ENCODE results near the gene VAV2. TPM values are rescaled to one million over a fixed set of nuclear protein-coding genes. Genes with fewer than 3 reads are reported as not detected.

VAV2 gene
- total and polyA plus RNA-seq, 5 donors from 2014 or later = 0.24 to 0.67 (median 0.37) TPM; not detected in 1

GRCh38 chr9:133798160-133798559 is 194.0 kb downstream of the VAV2 start:
- Histone ChIP-seq H3K9me3 (ENCODE audit: control insufficient read depth in 2 of 2, low read length in 2 of 2) (no peaks in the 10 kb centered on the region), H3K4me1 (ENCODE audit: control insufficient read depth, insufficient read depth, low read length, poor library complexity, severe bottlenecking) (no peaks in the 10 kb centered on the region), H3K27me3 (ENCODE audit: control insufficient read depth, insufficient read depth, low read length) (no peaks in the 10 kb centered on the region), H3K36me3 (ENCODE audit: control insufficient read depth, insufficient read depth, low read length) (no peaks in the 10 kb centered on the region), H3K27ac (ENCODE audit: insufficient read depth, low read length, poor library complexity, severe bottlenecking) (no peak overlapping the region), H3K4me3 (ENCODE audit: low read depth, low read length) (no peak overlapping the region)
- Mint-ChIP-seq H3K9me3 (no peaks in the 10 kb centered on the region), H3K4me1 (peaks cover 0 to 2% (median 0%) of the 10 kb centered on the region in 4 donors), H3K36me3 (no peaks in the 10 kb centered on the region), H3K27me3 (no peaks in the 10 kb centered on the region), H3K27ac (no peak overlapping the region), H3K4me3 (no peak overlapping the region)
- ATAC-seq (ENCODE audit: low read depth in 2 of 2) = no peak
- DNase-seq = no peak

- H3K4me1 ChIP-seq (ENCODE audit: control insufficient read depth, insufficient read depth, low read length, poor library complexity, severe bottlenecking) = peaks cover 2% of the 10 kb centered on the region
- DNase-seq (no peak), ATAC-seq (ENCODE audit: low read depth in 2 of 2) (no peak)
- H3K27me3 Mint-ChIP-seq = no peaks in the 10 kb centered on the region
- no peak overlapping the region for H3K4me3 ChIP-seq (ENCODE audit: low read depth, low read length)
- H3K9me3 ChIP-seq (ENCODE audit: control insufficient read depth in 2 of 2, low read length in 2 of 2) = no peaks in the 10 kb centered on the region
- H3K4me1 Mint-ChIP-seq = peaks cover 0 to 2% (median 0%) of the 10 kb centered on the region in 4 donors
- H3K27ac Mint-ChIP-seq = no peak overlapping the region
- H3K36me3 Mint-ChIP-seq = no peaks in the 10 kb centered on the region
- no peaks in the 10 kb centered on the region for H3K27me3 ChIP-seq (ENCODE audit: control insufficient read depth, insufficient read depth, low read length)
- no peaks in the 10 kb centered on the region for H3K9me3 Mint-ChIP-seq
- no peak overlapping the region for H3K27ac ChIP-seq (ENCODE audit: insufficient read depth, low read length, poor library complexity, severe bottlenecking)
- no peaks in the 10 kb centered on the region for H3K36me3 ChIP-seq (ENCODE audit: control insufficient read depth, insufficient read depth, low read length)
- no peak overlapping the region for H3K4me3 Mint-ChIP-seq
Observed at GRCh38 chr9:133797406-133798105, 194.6 kb downstream of the VAV2 start.

- H3K4me1 Mint-ChIP-seq = peaks cover 0 to 5% (median 2%) of the 10 kb centered on the region in 4 donors
- no peak overlapping the region for H3K27ac Mint-ChIP-seq
- DNase-seq (no peak), ATAC-seq (ENCODE audit: low read depth in 2 of 2) (no peak)
- Histone ChIP-seq H3K4me3 (ENCODE audit: low read depth, low read length) (no peak overlapping the region), H3K36me3 (ENCODE audit: control insufficient read depth, insufficient read depth, low read length) (no peaks in the 10 kb centered on the region), H3K27me3 (ENCODE audit: control insufficient read depth, insufficient read depth, low read length) (no peaks in the 10 kb centered on the region), H3K4me1 (ENCODE audit: control insufficient read depth, insufficient read depth, low read length, poor library complexity, severe bottlenecking) (peaks cover 2% of the 10 kb centered on the region), H3K27ac (ENCODE audit: insufficient read depth, low read length, poor library complexity, severe bottlenecking) (no peak overlapping the region), H3K9me3 (ENCODE audit: control insufficient read depth in 2 of 2, low read length in 2 of 2) (no peaks in the 10 kb centered on the region)
- H3K4me3 Mint-ChIP-seq = no peak overlapping the region
- no peaks in the 10 kb centered on the region for H3K36me3 Mint-ChIP-seq
- H3K27me3 Mint-ChIP-seq = no peaks in the 10 kb centered on the region
- no peaks in the 10 kb centered on the region for H3K9me3 Mint-ChIP-seq
Observed at GRCh38 chr9:133796562-133796961, 195.6 kb downstream of the VAV2 start.

GRCh38 chr9:133795049-133795448 is 197.1 kb downstream of the VAV2 start:
- peaks cover 2% of the 10 kb centered on the region for H3K4me1 ChIP-seq (ENCODE audit: control insufficient read depth, insufficient read depth, low read length, poor library complexity, severe bottlenecking)
- H3K9me3 Mint-ChIP-seq = no peaks in the 10 kb centered on the region
- H3K36me3 ChIP-seq (ENCODE audit: control insufficient read depth, insufficient read depth, low read length) = no peaks in the 10 kb centered on the region
- H3K27ac Mint-ChIP-seq = no peak overlapping the region
- no peaks in the 10 kb centered on the region for H3K36me3 Mint-ChIP-seq
- H3K27ac ChIP-seq (ENCODE audit: insufficient read depth, low read length, poor library complexity, severe bottlenecking) = no peak overlapping the region
- DNase-seq = no peak
- no peak overlapping the region for H3K4me3 ChIP-seq (ENCODE audit: low read depth, low read length)
- H3K27me3 ChIP-seq (ENCODE audit: control insufficient read depth, insufficient read depth, low read length) = no peaks in the 10 kb centered on the region
- no peak for ATAC-seq (ENCODE audit: low read depth in 2 of 2)
- H3K4me3 Mint-ChIP-seq = no peak overlapping the region
- no peaks in the 10 kb centered on the region for H3K27me3 Mint-ChIP-seq
- H3K4me1 Mint-ChIP-seq = peaks cover 0 to 5% (median 2%) of the 10 kb centered on the region in 4 donors
- H3K9me3 ChIP-seq (ENCODE audit: control insufficient read depth in 2 of 2, low read length in 2 of 2) = no peaks in the 10 kb centered on the region

- no peaks in the 10 kb centered on the region for H3K27me3 ChIP-seq (ENCODE audit: control insufficient read depth, insufficient read depth, low read length)
- H3K27ac Mint-ChIP-seq = no peak overlapping the region
- H3K4me3 Mint-ChIP-seq = no peak overlapping the region
- H3K36me3 ChIP-seq (ENCODE audit: control insufficient read depth, insufficient read depth, low read length) = no peaks in the 10 kb centered on the region
- peaks cover 2% of the 10 kb centered on the region for H3K4me1 ChIP-seq (ENCODE audit: control insufficient read depth, insufficient read depth, low read length, poor library complexity, severe bottlenecking)
- H3K9me3 ChIP-seq (ENCODE audit: control insufficient read depth in 2 of 2, low read length in 2 of 2) = no peaks in the 10 kb centered on the region
- H3K9me3 Mint-ChIP-seq = no peaks in the 10 kb centered on the region
- no peak overlapping the region for H3K27ac ChIP-seq (ENCODE audit: insufficient read depth, low read length, poor library complexity, severe bottlenecking)
- DNase-seq (no peak), ATAC-seq (ENCODE audit: low read depth in 2 of 2) (no peak)
- peaks cover 0 to 5% (median 2%) of the 10 kb centered on the region in 4 donors for H3K4me1 Mint-ChIP-seq
- H3K36me3 Mint-ChIP-seq = no peaks in the 10 kb centered on the region
- H3K4me3 ChIP-seq (ENCODE audit: low read depth, low read length) = no peak overlapping the region
- no peaks in the 10 kb centered on the region for H3K27me3 Mint-ChIP-seq
Observed at GRCh38 chr9:133794016-133794760, 197.9 kb downstream of the VAV2 start.

GRCh38 chr9:133793471-133793870 is 198.7 kb downstream of the VAV2 start:
- H3K4me3 Mint-ChIP-seq = no peak overlapping the region
- no peaks in the 10 kb centered on the region for H3K27me3 ChIP-seq (ENCODE audit: control insufficient read depth, insufficient read depth, low read length)
- peaks cover 2% of the 10 kb centered on the region for H3K4me1 ChIP-seq (ENCODE audit: control insufficient read depth, insufficient read depth, low read length, poor library complexity, severe bottlenecking)
- no peaks in the 10 kb centered on the region for H3K9me3 Mint-ChIP-seq
- DNase-seq (no peak), ATAC-seq (ENCODE audit: low read depth in 2 of 2) (no peak)
- H3K36me3 ChIP-seq (ENCODE audit: control insufficient read depth, insufficient read depth, low read length) = no peaks in the 10 kb centered on the region
- no peak overlapping the region for H3K27ac Mint-ChIP-seq
- no peaks in the 10 kb centered on the region for H3K9me3 ChIP-seq (ENCODE audit: control insufficient read depth in 2 of 2, low read length in 2 of 2)
- H3K4me3 ChIP-seq (ENCODE audit: low read depth, low read length) = no peak overlapping the region
- H3K27me3 Mint-ChIP-seq = no peaks in the 10 kb centered on the region
- no peaks in the 10 kb centered on the region for H3K36me3 Mint-ChIP-seq
- peaks cover 0 to 5% (median 2%) of the 10 kb centered on the region in 4 donors for H3K4me1 Mint-ChIP-seq
- H3K27ac ChIP-seq (ENCODE audit: insufficient read depth, low read length, poor library complexity, severe bottlenecking) = no peak overlapping the region

- Mint-ChIP-seq H3K27me3 (no peaks in the 10 kb centered on the region), H3K4me1 (peaks cover 0 to 5% (median 2%) of the 10 kb centered on the region in 4 donors), H3K27ac (no peak overlapping the region), H3K36me3 (no peaks in the 10 kb centered on the region), H3K4me3 (peak overlapping the region in 1 of 4 donors; percentile 43), H3K9me3 (no peaks in the 10 kb centered on the region)
- Histone ChIP-seq H3K4me1 (ENCODE audit: control insufficient read depth, insufficient read depth, low read length, poor library complexity, severe bottlenecking) (peaks cover 2% of the 10 kb centered on the region), H3K9me3 (ENCODE audit: control insufficient read depth in 2 of 2, low read length in 2 of 2) (no peaks in the 10 kb centered on the region), H3K36me3 (ENCODE audit: control insufficient read depth, insufficient read depth, low read length) (no peaks in the 10 kb centered on the region), H3K27ac (ENCODE audit: insufficient read depth, low read length, poor library complexity, severe bottlenecking) (no peak overlapping the region), H3K27me3 (ENCODE audit: control insufficient read depth, insufficient read depth, low read length) (no peaks in the 10 kb centered on the region), H3K4me3 (ENCODE audit: low read depth, low read length) (no peak overlapping the region)
- ATAC-seq (ENCODE audit: low read depth in 2 of 2) = peak; percentile 48 to 62
- DNase-seq = peak; percentile 21 to 26 (median 23)
Observed at GRCh38 chr9:133792721-133793470, 199.2 kb downstream of the VAV2 start.

Measured in CD4-positive, CD25-positive, alpha-beta regulatory T cell (primary cell).